HFF-Myc (cell line): ENCODE data around the gene INO80E.

Experiments
- DNase-seq: peaks from one replicate; pipeline ENCODE4 v3.0.0-alpha.2; 2011; ENCODE audit warnings: low read depth; ENCODE audit errors: extremely low read depth
- H3K4me3 ChIP-seq: replicated peaks from 2 replicates; pipeline ENCODE4 v1.5.1; 2011; ENCODE audit warnings: low read depth, mild to moderate bottlenecking, control low read depth, low read length
- TF ChIP-seq, protein P1 (sequence below): IDR thresholded peaks from 2 replicates; pipeline ENCODE4 v1.5.1; 2012; ENCODE audit warnings: mild to moderate bottlenecking, low read depth, low read length, control low read depth; ENCODE audit errors: missing control alignments

The INO80E gene

DNA sequence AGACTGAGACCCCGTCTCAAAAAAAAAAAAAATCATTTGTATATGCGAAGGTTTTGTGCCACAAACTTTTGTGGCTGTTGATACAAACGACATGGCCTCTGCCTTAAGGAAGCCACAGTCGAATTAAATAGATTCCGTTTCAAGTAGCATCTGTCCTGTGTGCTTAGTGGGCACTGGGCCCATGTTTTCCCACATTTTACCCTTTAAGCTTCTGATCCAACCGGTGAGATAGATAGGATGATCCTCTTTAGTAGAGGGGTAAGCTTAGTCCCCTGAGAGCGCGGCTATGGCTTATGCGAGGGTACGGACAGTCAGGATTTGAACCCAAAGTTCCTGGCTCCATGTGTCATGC, 34.9 kb upstream of the INO80E start:
- TF ChIP-seq, protein P1, sequence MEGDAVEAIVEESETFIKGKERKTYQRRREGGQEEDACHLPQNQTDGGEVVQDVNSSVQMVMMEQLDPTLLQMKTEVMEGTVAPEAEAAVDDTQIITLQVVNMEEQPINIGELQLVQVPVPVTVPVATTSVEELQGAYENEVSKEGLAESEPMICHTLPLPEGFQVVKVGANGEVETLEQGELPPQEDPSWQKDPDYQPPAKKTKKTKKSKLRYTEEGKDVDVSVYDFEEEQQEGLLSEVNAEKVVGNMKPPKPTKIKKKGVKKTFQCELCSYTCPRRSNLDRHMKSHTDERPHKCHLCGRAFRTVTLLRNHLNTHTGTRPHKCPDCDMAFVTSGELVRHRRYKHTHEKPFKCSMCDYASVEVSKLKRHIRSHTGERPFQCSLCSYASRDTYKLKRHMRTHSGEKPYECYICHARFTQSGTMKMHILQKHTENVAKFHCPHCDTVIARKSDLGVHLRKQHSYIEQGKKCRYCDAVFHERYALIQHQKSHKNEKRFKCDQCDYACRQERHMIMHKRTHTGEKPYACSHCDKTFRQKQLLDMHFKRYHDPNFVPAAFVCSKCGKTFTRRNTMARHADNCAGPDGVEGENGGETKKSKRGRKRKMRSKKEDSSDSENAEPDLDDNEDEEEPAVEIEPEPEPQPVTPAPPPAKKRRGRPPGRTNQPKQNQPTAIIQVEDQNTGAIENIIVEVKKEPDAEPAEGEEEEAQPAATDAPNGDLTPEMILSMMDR = no peak
- no peak for DNase-seq
- H3K4me3 ChIP-seq = peak overlapping the region; percentile 63

DNA sequence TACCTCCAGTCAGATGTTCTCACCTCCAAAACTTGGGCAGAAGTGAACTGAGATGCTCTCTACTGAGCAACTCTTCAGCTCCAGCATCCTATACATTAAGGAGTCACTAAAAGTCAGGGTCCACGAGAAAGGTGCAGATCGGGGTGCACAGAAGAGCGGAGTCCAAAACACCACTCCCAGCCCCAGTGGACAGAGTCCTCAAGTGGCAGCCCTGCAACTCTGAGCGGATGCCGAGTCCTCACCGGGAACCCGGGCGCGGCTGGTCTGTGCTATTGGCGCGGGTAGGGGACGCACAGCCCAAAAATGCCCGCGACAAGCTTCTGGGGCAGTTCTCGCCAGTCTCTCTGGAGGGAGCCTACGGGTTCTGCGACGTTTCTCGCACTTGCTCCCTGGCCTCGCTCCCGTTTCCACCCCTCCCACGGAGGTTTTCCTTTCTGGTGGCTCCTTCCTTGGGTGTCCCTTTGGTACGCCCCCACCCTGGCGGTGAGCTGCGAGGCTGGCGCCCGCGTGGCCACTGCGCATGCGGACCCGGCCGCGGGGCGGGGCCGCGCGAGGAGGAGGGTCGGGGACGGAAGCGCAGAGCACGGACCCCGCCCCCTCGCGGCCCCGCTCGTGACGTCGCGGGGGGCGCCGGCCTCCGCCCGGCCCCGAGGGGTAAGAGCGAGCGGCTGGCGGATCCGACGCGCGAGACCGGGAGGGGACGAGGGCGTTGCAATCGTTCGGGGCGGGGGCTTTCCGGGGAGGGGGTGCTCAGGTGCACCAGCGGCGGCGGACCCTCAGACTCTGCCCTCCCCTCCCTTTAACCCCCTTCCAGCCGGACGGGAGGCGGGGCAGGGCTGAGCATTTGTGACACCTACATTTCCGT, 34.3 kb upstream of the INO80E start, which contains the start of gene TMEM219:
TMEM219 (plus strand) TSS at position 601 of the 865 bp plus-strand sequence. CDS start 1,065 bp downstream, outside the sequence.
- TF ChIP-seq, protein P1 = peak; percentile 27
- H3K4me3 ChIP-seq = peak within 1 kb of the TSS; percentile 63
- DNase-seq = peak; percentile 35

DNA sequence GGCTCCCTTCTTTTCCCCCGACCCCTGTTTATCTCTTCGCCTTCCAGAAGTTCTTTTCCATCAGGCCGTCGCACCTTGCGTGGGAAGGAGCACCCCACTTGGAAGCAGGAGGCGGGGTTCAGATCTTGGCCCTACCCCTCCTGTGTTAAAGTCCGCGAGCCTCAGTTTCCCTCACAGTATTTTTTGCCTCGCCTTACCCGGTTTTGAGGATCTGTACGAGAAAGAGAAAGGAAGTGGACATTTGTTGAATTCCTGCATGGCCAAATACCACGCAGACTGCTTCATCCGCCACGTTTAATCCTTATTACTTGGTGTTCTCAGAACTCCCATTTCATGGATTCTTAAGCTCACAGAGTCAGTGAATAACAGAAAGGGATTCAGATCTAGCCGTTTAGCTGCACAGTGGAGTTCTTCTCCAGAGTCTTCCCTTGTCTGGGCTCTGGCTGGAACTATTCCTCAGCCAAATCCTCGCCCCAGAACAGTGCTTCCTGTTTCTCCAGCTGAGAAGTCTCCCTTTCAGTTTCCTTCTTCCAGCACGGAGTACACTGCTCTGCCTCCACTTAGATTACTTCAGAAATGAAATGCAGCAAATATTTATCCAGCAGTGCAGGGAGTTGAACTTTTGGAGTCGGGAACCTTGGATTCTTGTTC, 33.6 kb upstream of the INO80E start:
- peak overlapping the region; percentile 63 for H3K4me3 ChIP-seq
- TF ChIP-seq, protein P1 = no peak
- no peak for DNase-seq

DNA sequence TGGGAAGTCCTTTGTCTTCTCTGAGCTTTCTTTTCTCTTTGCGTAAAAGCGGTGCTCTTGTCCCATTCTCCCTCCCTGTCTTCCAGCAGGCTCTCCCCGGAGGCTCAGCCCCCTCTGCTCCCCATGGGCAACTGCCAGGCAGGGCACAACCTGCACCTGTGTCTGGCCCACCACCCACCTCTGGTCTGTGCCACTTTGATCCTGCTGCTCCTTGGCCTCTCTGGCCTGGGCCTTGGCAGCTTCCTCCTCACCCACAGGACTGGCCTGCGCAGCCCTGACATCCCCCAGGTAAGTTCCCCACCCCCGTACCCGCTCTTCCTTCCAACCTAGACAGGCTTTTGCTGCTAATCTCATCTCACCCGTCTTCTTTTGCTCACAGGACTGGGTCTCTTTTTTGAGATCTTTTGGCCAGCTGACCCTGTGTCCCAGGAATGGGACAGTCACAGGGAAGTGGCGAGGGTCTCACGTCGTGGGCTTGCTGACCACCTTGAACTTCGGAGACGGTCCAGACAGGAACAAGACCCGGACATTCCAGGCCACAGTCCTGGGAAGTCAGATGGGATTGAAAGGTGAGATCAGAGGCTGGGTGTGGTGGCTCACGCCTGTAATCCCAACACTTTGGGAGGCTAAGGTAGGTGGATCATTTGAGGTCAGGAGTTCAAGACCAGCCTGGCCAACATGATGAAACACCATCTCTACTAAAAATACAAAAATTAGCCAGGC, 32.9 kb upstream of the INO80E start:
- TF ChIP-seq, protein P1 = no peak
- peak overlapping the region; percentile 63 for H3K4me3 ChIP-seq
- no peak for DNase-seq

DNA sequence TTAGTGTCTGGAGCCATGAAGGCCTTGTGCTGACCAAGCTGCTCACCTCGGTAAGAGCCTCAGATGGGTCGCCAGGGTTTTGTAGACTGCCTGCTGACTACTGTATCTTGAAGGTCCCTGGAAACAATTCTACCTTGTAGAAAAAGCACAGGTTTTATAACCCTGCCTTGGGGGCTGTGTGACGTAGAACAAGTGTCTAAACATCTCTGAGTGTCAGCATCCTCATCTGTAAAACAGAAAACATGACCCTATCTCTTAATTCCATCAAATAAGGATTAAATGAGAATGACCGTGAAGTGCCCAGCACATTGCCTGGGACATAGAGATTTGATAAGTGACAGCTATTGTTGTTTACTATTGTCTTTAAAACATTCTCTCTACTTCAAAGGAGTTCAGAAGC, 27.8 kb upstream of the INO80E start:
- no peak for DNase-seq
- TF ChIP-seq, protein P1 = no peak
- no peak overlapping the region for H3K4me3 ChIP-seq

DNA sequence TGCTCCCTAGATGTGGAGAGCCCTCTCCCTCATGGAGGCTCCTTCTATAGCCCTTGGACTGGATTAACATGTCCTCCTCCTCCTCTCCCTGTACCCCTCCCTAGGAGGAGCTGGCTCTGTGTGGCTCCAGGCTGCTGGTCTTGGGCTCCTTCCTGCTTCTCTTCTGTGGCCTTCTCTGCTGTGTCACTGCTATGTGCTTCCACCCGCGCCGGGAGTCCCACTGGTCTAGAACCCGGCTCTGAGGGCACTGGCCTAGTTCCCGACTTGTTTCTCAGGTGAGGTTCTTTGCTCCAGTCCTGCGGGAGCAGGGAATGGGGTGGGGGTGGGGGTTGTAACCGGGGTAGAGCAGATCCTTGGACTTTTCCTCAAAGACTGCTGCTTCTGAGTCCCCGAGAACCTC, 24.7 kb upstream of the INO80E start:
- TF ChIP-seq, protein P1 = no peak
- no peak overlapping the region for H3K4me3 ChIP-seq
- DNase-seq = no peak
